ENCODE results near the gene ERFE. TPM values are rescaled to one million over a fixed set of nuclear protein-coding genes. Genes with fewer than 3 reads are reported as not detected.
"Not testable (repeated sequence)": the region's sequence is repeated elsewhere in the genome, so short reads cannot be mapped to it uniquely, and the experiment has no call there.

Gene ERFE, protein sequence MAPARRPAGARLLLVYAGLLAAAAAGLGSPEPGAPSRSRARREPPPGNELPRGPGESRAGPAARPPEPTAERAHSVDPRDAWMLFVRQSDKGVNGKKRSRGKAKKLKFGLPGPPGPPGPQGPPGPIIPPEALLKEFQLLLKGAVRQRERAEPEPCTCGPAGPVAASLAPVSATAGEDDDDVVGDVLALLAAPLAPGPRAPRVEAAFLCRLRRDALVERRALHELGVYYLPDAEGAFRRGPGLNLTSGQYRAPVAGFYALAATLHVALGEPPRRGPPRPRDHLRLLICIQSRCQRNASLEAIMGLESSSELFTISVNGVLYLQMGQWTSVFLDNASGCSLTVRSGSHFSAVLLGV
- 6.3 TPM for polyA plus RNA-seq (ENCODE audit: insufficient read length)

GRCh38 chr2:238158509-238159070 lies at the start of gene ERFE:
Gene ERFE, plus strand, starts transcription at chr2:238158970. Its CDS starts 38 bp downstream, at chr2:238159008.
- DNase-seq: peak; percentile 48

- DNase-seq: no peak
These were observed 45.2 kb upstream of the ERFE start for GRCh38 chr2:238113611-238114010.

DNA sequence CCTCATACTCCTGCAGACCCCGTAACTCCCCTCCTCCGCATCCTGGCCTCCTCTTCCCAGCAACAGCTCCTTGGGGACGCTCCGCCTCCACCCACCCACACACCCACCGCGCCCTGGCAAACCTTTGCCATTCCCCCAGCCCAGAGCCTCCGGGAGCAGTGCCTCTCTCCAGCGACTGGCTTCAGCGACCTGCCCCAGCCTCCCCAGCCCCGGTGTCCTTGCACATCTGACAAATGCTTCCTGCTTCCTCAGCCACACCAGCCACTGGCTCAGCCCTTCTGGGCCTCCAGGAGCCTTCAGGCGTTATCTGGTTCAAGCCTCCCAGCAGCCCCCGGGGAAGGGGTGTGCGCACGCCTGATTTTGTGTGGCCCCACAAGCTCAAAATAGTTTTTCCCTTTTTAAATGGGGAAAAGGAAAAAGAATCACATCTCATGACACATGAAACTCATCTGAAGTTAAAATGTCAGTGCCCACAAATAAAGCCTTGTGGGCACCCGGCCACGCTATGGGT lies 44.4 kb upstream of the ERFE start:
- no peak for DNase-seq

DNA sequence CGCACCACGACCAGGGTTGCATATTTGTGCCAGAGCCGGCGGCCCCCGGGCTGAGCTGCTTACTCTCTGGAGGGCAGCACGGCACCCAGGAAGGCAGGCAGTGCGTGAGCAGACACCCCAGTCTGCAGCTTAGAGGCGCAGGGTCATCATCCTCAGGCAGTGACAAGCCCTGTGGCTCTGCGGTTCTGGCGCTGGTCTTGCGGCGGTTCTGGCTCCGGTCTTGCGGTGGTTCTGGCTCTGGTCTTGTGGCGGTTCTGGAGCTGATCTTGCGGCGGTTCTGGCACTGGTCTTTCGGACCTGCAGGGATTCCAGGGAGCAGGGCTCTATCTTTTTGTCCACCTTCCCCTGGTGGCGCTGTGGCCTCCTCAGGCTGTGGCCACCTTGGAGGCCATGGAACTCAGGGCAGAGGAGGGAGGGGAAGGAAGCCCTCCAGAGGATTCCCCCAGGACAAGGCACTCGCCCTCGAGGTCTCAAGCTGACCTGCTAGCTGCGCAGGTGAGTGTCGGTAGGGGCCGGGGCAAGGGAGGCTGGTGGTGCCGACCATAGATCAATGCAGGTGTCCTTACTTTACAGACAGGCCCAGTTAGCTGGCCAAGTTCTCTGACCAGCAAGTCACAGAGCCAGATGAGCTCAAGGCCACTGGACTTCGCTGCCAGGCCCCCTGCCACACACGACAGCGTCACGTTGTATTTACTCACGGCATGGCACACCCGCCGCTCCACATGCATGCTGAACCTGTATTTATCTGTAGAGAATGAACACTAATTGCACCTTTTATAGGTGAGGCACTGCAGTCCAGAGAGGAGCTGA lies 43.7 kb upstream of the ERFE start:
- no peak for DNase-seq

GRCh38 chr2:238115709-238116108 lies 43.1 kb upstream of the ERFE start:
- not testable (repeated sequence) for DNase-seq

DNA sequence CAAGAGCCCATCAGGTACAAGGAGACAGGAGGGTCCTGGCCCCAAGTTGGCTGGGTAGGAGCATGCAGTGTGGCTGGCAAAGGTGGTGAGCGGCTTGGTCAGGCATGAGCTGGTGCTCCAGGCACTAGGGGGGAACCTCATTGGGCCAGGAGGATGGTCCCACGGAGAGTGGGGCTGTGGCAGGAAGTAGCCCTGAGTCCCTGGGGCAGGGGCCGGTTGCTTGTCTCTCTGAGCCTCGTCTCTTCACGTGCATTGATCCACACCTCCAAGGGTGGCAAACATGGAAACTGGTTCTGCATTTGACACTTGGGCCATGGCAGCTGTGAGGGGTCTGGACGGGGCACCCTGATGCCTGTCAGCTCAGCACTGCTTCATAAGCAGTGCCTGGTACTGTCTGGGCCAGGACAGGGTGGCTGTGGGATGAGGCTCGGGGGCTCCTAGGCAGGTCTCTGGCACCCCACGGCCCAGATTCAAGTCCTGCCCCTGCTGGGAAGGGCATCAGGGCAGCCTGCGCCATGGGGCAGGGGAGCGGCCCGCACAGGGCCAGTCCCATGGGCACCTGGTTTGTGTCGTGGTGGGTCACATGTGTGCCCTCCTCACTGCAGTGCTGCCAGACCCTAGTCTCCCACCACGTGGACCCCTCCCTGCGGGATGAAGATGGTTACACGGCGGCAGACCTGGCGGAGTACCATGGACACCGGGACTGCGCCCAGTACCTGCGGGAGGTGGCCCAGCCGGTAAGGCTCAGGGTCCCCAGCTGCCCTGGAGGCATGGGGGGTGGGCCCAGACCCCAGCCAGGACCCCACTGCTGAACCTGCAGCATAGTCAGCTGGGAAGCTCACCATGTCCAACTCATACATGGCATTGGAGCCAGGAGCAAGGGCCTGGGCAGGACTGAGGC lies 42.2 kb upstream of the ERFE start:
- DNase-seq: no peak

- no peak for DNase-seq
These were observed 41.3 kb upstream of the ERFE start for GRCh38 chr2:238117199-238118154.

DNA sequence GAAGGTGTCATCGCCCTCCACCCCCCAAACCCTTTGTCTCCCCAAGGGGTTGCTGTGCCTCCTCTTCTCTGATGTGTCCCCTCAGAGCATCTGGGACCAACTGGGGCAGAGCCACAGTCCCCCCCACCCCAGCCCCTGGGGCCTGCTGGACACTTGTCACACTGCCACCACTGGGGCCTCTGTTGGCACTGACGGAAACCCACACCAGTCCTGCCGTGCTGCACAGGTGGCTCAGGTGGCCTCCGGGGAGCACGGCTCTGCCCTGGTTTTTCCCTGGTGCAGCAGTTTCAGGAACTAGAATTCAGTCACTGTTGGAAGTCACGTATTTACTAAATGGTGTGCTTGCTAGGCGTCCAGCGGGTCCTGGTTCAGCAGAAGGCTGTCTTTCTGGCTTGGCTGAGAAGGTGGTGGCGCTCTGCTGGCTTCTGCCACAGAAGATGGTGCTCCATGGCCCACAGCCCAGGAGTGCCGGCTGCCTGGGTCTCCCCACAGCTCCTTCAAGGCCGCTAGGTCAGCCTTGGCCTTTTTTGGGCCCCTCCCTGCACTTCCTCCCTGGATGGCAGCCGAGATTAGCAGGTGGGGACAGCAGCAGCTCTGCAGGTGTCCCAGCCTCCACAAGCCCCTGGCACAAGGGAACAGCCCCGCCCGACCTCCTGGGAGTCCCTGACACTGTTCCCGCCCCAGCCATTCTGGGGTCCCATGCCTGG lies 38.9 kb upstream of the ERFE start:
- DNase-seq: no peak

DNA sequence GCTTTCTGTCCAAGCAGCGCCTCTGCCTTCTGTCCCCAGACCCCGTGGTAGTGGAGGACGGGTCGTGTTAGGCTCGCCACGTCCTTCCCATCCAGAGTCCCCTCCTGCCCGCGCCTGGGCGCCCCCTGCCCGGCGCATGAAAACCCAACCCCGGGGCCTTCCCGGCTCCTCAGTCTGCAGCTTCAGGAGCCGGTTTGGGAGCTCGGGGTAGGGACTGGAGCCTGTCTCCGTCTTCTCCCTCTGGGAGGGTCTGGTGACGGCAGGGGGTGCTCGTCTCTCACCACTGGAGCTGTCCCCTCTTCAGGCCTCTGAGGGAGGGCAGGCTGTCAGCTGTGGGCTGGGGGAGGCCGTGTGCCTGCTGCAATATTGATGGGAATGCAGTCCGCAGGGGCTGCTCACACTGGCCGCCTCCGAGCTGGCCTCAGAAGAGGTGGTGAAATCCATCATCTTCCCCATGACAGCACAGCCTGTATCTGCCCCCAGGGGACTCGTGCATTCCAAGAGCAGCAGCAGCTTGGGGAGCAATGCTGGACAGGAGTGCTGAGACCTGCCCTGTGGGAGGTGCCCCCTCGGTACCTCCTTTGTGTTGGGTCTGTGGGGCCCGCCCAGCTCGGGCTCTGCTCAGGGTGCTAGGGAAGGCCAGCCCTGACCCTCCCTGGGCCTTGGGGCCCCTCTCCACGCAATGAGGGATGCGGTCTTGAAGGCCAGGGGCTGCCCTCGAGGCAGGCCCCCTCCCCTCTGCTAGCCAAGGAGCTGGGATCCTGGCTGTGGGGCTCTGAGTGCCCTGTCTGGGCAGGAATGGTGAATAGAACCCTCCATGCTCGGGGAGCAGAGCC lies 38.1 kb upstream of the ERFE start:
- no peak for DNase-seq

GRCh38 chr2:238121511-238122286 lies 37.1 kb upstream of the ERFE start:
- DNase-seq: no peak

GRCh38 chr2:238122287-238123217 lies 36.2 kb upstream of the ERFE start:
- no peak for DNase-seq

GRCh38 chr2:238123218-238123971 lies 35.4 kb upstream of the ERFE start:
- no peak for DNase-seq

GRCh38 chr2:238123991-238124470 lies 34.7 kb upstream of the ERFE start:
- DNase-seq: no peak

GRCh38 chr2:238124488-238125126 lies 34.2 kb upstream of the ERFE start:
- DNase-seq: no peak

GRCh38 chr2:238125127-238125885 lies 33.5 kb upstream of the ERFE start:
- no peak for DNase-seq

All from hindlimb muscle (tissue), 1 donor.